Measurements from ENCODE around the gene OSBPL5.

Gene OSBPL5

DNA sequence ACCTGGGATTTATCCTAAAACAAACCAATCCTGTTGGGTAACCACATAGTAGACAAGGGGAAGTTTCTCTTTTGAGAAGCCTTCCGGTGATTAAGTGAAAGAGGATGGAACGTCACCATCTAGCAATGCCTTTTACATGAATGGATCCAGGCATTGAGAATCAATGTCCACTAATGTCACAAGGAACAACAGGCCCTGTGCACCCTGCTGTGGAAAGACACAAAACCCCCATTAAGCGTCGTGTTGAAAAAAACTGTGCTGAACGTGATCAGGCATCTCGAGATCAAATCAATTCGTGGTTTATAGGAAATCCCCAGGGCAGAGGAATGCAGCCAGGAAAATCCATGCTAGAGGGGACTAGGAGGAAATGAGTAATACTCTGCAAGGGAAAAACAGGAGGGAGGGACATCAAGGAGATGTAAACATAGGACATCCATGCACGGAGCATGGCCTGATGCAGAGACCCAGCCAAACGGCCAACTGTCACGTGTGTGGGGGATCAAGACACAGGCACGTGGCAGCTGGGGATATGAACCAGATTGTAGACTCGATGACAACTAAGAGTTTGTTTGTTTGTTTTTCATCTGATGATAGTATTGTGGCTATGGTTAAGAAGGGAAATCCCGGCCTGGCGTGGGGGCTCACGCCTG lies 69.3 kb downstream of the OSBPL5 start:
- H3K4me3 ChIP-seq (ENCODE audit: low read length): no peak overlapping the region
- no peaks in the 10 kb centered on the region for H4K20me1 ChIP-seq (ENCODE audit: control insufficient read depth, insufficient read depth, low read depth, low read length)
- H3F3A ChIP-seq (ENCODE audit: control insufficient read depth, insufficient read depth): no peaks in the 10 kb centered on the region
- H3K36me3 ChIP-seq (ENCODE audit: control insufficient read depth, low read length): no peaks in the 10 kb centered on the region
- no peak overlapping the region for H3K27ac ChIP-seq (ENCODE audit: low read depth, low read length)
- no peaks in the 10 kb centered on the region for H3K9me2 ChIP-seq (replicated peaks; ENCODE audit: control insufficient read depth, low read length)
- H3K9me3 ChIP-seq (ENCODE audit: control insufficient read depth, insufficient read depth, low read length): no peaks in the 10 kb centered on the region
- peaks cover 6% of the 10 kb centered on the region; the same call in 1 of the 2 replicates for H3K4me1 ChIP-seq (ENCODE audit: control insufficient read depth, low read length)
- no peak overlapping the region for H3K4me2 ChIP-seq (ENCODE audit: low read length)
- H3K27me3 ChIP-seq (ENCODE audit: control insufficient read depth, low read length): no peaks in the 10 kb centered on the region
- no peaks in the 10 kb centered on the region for H3K79me2 ChIP-seq (ENCODE audit: control insufficient read depth, low read length)
- TF ChIP-seq EZH2phosphoT487 (IDR thresholded peaks at IDR 0.05; ENCODE audit: borderline replicate concordance, low read length): no peak

GRCh38 chr11:3094223-3094824 lies 70.8 kb downstream of the OSBPL5 start:
- H3K9me2 ChIP-seq (replicated peaks; ENCODE audit: control insufficient read depth, low read length): no peaks in the 10 kb centered on the region
- no peak overlapping the region for H3K4me2 ChIP-seq (ENCODE audit: low read length)
- H4K20me1 ChIP-seq (ENCODE audit: control insufficient read depth, insufficient read depth, low read depth, low read length): no peaks in the 10 kb centered on the region
- no peaks in the 10 kb centered on the region for H3K9me3 ChIP-seq (ENCODE audit: control insufficient read depth, insufficient read depth, low read length)
- H3F3A ChIP-seq (ENCODE audit: control insufficient read depth, insufficient read depth): no peaks in the 10 kb centered on the region
- H3K4me1 ChIP-seq (ENCODE audit: control insufficient read depth, low read length): peaks cover 6% of the 10 kb centered on the region; the same call in 1 of the 2 replicates
- H3K4me3 ChIP-seq (ENCODE audit: low read length): no peak overlapping the region
- H3K36me3 ChIP-seq (ENCODE audit: control insufficient read depth, low read length): no peaks in the 10 kb centered on the region
- no peak overlapping the region for H3K27ac ChIP-seq (ENCODE audit: low read depth, low read length)
- H3K27me3 ChIP-seq (ENCODE audit: control insufficient read depth, low read length): no peaks in the 10 kb centered on the region
- no peak for TF ChIP-seq CTCF (IDR thresholded peaks at IDR 0.05; ENCODE audit: low read depth, low read length, poor library complexity, severe bottlenecking)
- no peak for TF ChIP-seq EZH2phosphoT487 (IDR thresholded peaks at IDR 0.05; ENCODE audit: borderline replicate concordance, low read length)
- H3K79me2 ChIP-seq (ENCODE audit: control insufficient read depth, low read length): no peaks in the 10 kb centered on the region

DNA sequence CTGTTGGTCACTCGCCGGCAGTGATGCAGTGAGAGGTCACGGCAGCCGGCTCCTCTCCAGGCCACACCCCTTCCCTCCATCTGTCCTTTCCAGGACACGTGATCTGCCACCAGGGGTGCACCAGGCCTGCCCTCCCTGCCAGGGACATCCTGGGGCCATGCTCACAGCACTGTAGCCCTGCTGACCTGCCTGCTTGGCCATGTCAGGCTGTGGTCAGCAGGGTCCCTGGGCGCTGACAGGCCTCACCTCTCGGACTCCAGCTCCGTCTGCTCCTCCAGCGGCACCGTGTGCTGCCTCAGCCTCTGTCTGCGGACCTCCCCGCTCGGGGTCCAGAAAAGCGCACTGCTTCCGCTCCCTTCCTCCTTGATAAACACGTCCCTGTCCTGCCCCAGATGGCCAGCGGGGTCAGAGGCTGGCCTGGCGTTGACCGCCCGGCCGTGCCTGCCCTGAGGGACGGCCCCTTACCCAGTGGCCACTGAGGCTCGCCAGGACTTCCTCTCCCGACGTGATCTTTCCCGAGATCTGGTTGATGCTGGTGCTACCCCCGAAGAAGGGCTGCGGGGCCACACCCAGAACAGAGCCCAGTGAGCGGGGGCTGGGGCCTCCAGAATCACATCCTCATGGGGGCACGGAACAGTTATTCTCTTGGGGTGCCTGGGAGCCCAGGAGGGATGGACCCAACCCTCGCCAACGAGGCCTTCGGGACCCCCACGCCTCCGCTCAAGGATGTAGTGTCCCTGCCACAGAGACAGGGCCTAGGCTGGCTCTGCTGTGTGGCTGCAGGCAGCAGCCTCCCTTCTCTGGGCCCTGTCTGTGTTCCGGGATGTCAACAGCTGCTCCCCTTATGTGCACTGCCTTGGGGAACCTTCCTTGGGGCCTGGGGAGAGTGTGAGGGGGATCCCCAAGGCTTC lies 71.6 kb downstream of the OSBPL5 start:
- Histone ChIP-seq H3F3A (ENCODE audit: control insufficient read depth, insufficient read depth) (no peaks in the 10 kb centered on the region), H3K27ac (ENCODE audit: low read depth, low read length) (no peak overlapping the region), H3K79me2 (ENCODE audit: control insufficient read depth, low read length) (no peaks in the 10 kb centered on the region), H3K9me3 (ENCODE audit: control insufficient read depth, insufficient read depth, low read length) (no peaks in the 10 kb centered on the region), H3K4me3 (ENCODE audit: low read length) (no peak overlapping the region), H3K9me2 (replicated peaks; ENCODE audit: control insufficient read depth, low read length) (no peaks in the 10 kb centered on the region), H3K27me3 (ENCODE audit: control insufficient read depth, low read length) (no peaks in the 10 kb centered on the region), H4K20me1 (ENCODE audit: control insufficient read depth, insufficient read depth, low read depth, low read length) (no peaks in the 10 kb centered on the region), H3K36me3 (ENCODE audit: control insufficient read depth, low read length) (no peaks in the 10 kb centered on the region), H3K4me1 (ENCODE audit: control insufficient read depth, low read length) (peaks cover 6% of the 10 kb centered on the region; the same call in 1 of the 2 replicates), H3K4me2 (ENCODE audit: low read length) (no peak overlapping the region)
- TF ChIP-seq CTCF (IDR thresholded peaks at IDR 0.05; ENCODE audit: low read depth, low read length, poor library complexity, severe bottlenecking) (no peak), EZH2phosphoT487 (IDR thresholded peaks at IDR 0.05; ENCODE audit: borderline replicate concordance, low read length) (no peak)
